ENCODE data around the gene EGLN3. TPM values are rescaled to one million over a fixed set of nuclear protein-coding genes. Genes with fewer than 3 reads are reported as not detected.
"Not testable (repeated sequence)": the region's sequence is repeated elsewhere in the genome, so short reads cannot be mapped to it uniquely, and the experiment has no call there.

The EGLN3 gene
- total RNA-seq, 6 donors from 2014 or later = 2.9 to 12.6 (median 8.5) TPM

GRCh38 chr14:33929799-33930408 is 21.0 kb downstream of the EGLN3 start:
- no peak for ATAC-seq (ENCODE audit: low FRiP score in 2 of 2)
- Histone ChIP-seq H3K27me3 (no peaks in the 10 kb centered on the region), H3K36me3 (peaks cover 0 to 3% (median 0%) of the 10 kb centered on the region in 4 donors), H3K9me3 (no peaks in the 10 kb centered on the region), H3K4me3 (no peak overlapping the region), H3K4me1 (no peaks in the 10 kb centered on the region), H3K27ac (no peak overlapping the region)
- DNase-seq = no peak
- no peak for TF ChIP-seq EP300 (IDR thresholded peaks at IDR 0.05)
- 72 to 80% methylated on average over 2 of the region's 2 CpGs for WGBS, 2 donors

GRCh38 chr14:33928895-33929294 is 22.0 kb downstream of the EGLN3 start:
- TF ChIP-seq EP300 (IDR thresholded peaks at IDR 0.05) = no peak
- TF ChIP-seq POLR2A (IDR thresholded peaks at IDR 0.05) = no peak
- TF ChIP-seq CTCF (IDR thresholded peaks at IDR 0.05) = no peak
- no peak for TF ChIP-seq POLR2AphosphoS5 (IDR thresholded peaks at IDR 0.05)
- WGBS, 2 donors = 75 to 85% methylated on average over 8 of the region's 8 CpGs
- H3K4me3 ChIP-seq = no peak overlapping the region
- ATAC-seq (ENCODE audit: low FRiP score in 2 of 2) (no peak), DNase-seq (no peak)
- no peaks in the 10 kb centered on the region for H3K9me3 ChIP-seq
- no peaks in the 10 kb centered on the region for H3K4me1 ChIP-seq
- no peaks in the 10 kb centered on the region for H3K27me3 ChIP-seq
- no peak overlapping the region for H3K27ac ChIP-seq
- peaks cover 0 to 3% (median 0%) of the 10 kb centered on the region in 4 donors for H3K36me3 ChIP-seq

GRCh38 chr14:33927944-33928343 is 22.9 kb downstream of the EGLN3 start:
- WGBS, 2 donors = 88 to 93% methylated on average over 4 of the region's 4 CpGs
- DNase-seq (no peak), ATAC-seq (ENCODE audit: low FRiP score in 2 of 2) (no peak)
- Histone ChIP-seq H3K27me3 (no peaks in the 10 kb centered on the region), H3K9me3 (no peaks in the 10 kb centered on the region), H3K27ac (no peak overlapping the region), H3K4me1 (no peaks in the 10 kb centered on the region), H3K4me3 (no peak overlapping the region), H3K36me3 (peaks cover 0 to 3% (median 0%) of the 10 kb centered on the region in 4 donors)
- no peak for TF ChIP-seq CTCF (IDR thresholded peaks at IDR 0.05)

- H3K36me3 ChIP-seq; ATAC-seq (ENCODE audit: low FRiP score in 2 of 2); H3K27ac ChIP-seq; H3K27me3 ChIP-seq; H3K4me1 ChIP-seq; H3K9me3 ChIP-seq; DNase-seq; H3K4me3 ChIP-seq: not testable (repeated sequence)
- 98 to 99% methylated on average over 4 of the region's 4 CpGs for WGBS, 2 donors
These were observed 23.9 kb downstream of the EGLN3 start for GRCh38 chr14:33926967-33927366.

GRCh38 chr14:33925946-33926345 is 24.9 kb downstream of the EGLN3 start:
- DNase-seq (no peak), ATAC-seq (ENCODE audit: low FRiP score in 2 of 2) (no peak)
- TF ChIP-seq EP300 (IDR thresholded peaks at IDR 0.05) (no peak), POLR2AphosphoS5 (IDR thresholded peaks at IDR 0.05) (no peak)
- H3K9me3 ChIP-seq = no peaks in the 10 kb centered on the region
- H3K27ac ChIP-seq = no peak overlapping the region
- H3K36me3 ChIP-seq = peaks cover 0 to 3% (median 0%) of the 10 kb centered on the region in 4 donors
- no peaks in the 10 kb centered on the region for H3K4me1 ChIP-seq
- no peaks in the 10 kb centered on the region for H3K27me3 ChIP-seq
- no peak overlapping the region for H3K4me3 ChIP-seq

- Histone ChIP-seq H3K27me3 (no peaks in the 10 kb centered on the region), H3K36me3 (peaks cover 0 to 3% (median 0%) of the 10 kb centered on the region in 4 donors), H3K4me3 (no peak overlapping the region), H3K9me3 (no peaks in the 10 kb centered on the region), H3K4me1 (no peaks in the 10 kb centered on the region), H3K27ac (no peak overlapping the region)
- 84% methylated on average over 3 of the region's 3 CpGs for WGBS, 2 donors
- no peak for ATAC-seq (ENCODE audit: low FRiP score in 2 of 2)
- TF ChIP-seq CTCF (IDR thresholded peaks at IDR 0.05) (no peak), POLR2AphosphoS5 (IDR thresholded peaks at IDR 0.05) (no peak), EP300 (IDR thresholded peaks at IDR 0.05) (no peak), POLR2A (IDR thresholded peaks at IDR 0.05) (no peak)
- DNase-seq = no peak
These were observed 25.6 kb downstream of the EGLN3 start for GRCh38 chr14:33925235-33925634.

All from upper lobe of left lung (tissue), 6 donors.